GM12873 (cell line): ENCODE results near the gene CERKL.

Experiments
- CTCF ChIP-seq: IDR thresholded peaks from 2 replicates; pipeline ENCODE4 v1.5.1; 2012; ENCODE audit warnings: low read depth, mild to moderate bottlenecking, moderate library complexity, low read length, control low read depth; ENCODE audit not compliant: insufficient read depth; ENCODE audit errors: missing control alignments

The CERKL gene

GRCh38 chr2:181596556-181596955, 60.3 kb downstream of the CERKL start:
- no peak for TF ChIP-seq CTCF

- TF ChIP-seq CTCF = no peak
Measured at GRCh38 chr2:181594322-181594721, 62.6 kb downstream of the CERKL start.

- no peak for TF ChIP-seq CTCF
Measured at GRCh38 chr2:181589779-181590178, 67.1 kb downstream of the CERKL start.

- no peak for TF ChIP-seq CTCF
Measured at GRCh38 chr2:181588546-181588945, 68.4 kb downstream of the CERKL start.

- no peak for TF ChIP-seq CTCF
Measured at GRCh38 chr2:181586569-181587081, 70.3 kb downstream of the CERKL start.

- TF ChIP-seq CTCF = no peak
Measured at GRCh38 chr2:181585732-181586131, 71.2 kb downstream of the CERKL start.

GRCh38 chr2:181581534-181581933, 75.4 kb downstream of the CERKL start:
- TF ChIP-seq CTCF = peak; percentile 48
